ENCODE results near the gene MCM9. TPM values are rescaled to one million over a fixed set of nuclear protein-coding genes. Genes with fewer than 3 reads are reported as not detected.

The MCM9 gene
- total and polyA plus RNA-seq, 2 of the 13 experiments (the other 11 are each of a cell fraction or from before 2014, with no cell fraction given): 3.8 to 17.2 TPM

DNA sequence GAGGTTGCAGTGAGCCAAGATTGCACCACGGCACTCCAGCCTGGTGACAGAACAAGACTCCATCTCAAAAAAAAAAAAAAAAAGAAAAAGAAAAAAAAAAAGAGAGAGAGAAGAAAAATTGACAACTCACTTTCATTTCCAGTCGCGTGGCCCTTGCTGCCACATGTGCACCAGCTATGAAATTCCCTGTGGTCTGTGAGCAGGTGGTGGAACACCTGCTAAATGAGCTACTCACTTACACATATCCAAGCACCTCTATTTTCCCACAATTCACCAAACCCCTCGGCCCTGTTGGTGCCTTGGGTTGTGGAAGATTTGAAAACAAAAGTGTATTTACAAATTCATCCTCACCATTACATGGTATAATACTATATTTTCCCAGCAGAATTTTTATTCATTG lies 146.3 kb downstream of the MCM9 start:
- ChIA-PET POLR2A (no interaction called here), CTCF (ENCODE audit: low intra/inter-chr PET ratio, low total read pairs) (no interaction called here)
- no peaks in the 10 kb centered on the region for H3K36me3 ChIP-seq (replicated peaks in 1 of 2; ENCODE audit: control insufficient read depth in 1 of 2, insufficient read depth in 2 of 2, low read length in 2 of 2)
- no peak overlapping the region for H3K27ac ChIP-seq (ENCODE audit: extremely low read length, insufficient read depth, low read length)
- H2AFZ ChIP-seq (ENCODE audit: low read length): no peak overlapping the region
- no peaks in the 10 kb centered on the region for H3K9me3 ChIP-seq (ENCODE audit: low read length)
- H3K27me3 ChIP-seq (ENCODE audit: control insufficient read depth in 1 of 2, insufficient read depth in 2 of 2, low read length in 2 of 2): 0 out of 5 replicates have a peak, but pooled peaks cover 0 to 5% of the 10 kb centered on the region in 2 experiments
- H3K4me1 ChIP-seq (ENCODE audit: insufficient read depth, low read length): peaks cover 19% of the 10 kb centered on the region
- no TSS peak for BruUV-seq (replicated peaks)
- DNase-seq (ENCODE audit: low spot score): no peak
- H3K4me2 ChIP-seq (ENCODE audit: low read depth, low read length): no peak overlapping the region
- no peak overlapping the region for H3K9ac ChIP-seq (ENCODE audit: insufficient read depth, low read depth, low read length)
- intact Hi-C loops (cut with micrococcal nuclease; ENCODE audit: unreplicated experiment) (no loop called here), in situ Hi-C loops (cut with HindIII; ENCODE audit: extremely low pct_ligation_motif_present, low pct_unique_long_range_greater_than_20kb) (no loop called here)
- TF ChIP-seq ETV5 (CRISPR knock-in tag; IDR thresholded peaks at IDR 0.05; ENCODE audit: borderline replicate concordance) (no peak), HMG20A (CRISPR knock-in tag; IDR thresholded peaks at IDR 0.05; ENCODE audit: borderline replicate concordance) (no peak), CREM (IDR thresholded peaks at IDR 0.05) (no peak), CREM (CRISPR knock-in tag; IDR thresholded peaks at IDR 0.05) (no peak), PPARG (CRISPR knock-in tag; conservative IDR thresholded peaks at IDR 0.05) (no peak), TBP (CRISPR knock-in tag; IDR thresholded peaks at IDR 0.05) (no peak), ZNF512B (CRISPR knock-in tag; IDR thresholded peaks at IDR 0.05; ENCODE audit: borderline replicate concordance) (no peak)
- no peak for ATAC-seq
- no peaks in the 10 kb centered on the region for H4K20me1 ChIP-seq (ENCODE audit: insufficient read depth, low read length)
- H3K4me3 ChIP-seq (replicated peaks in 1 of 3; ENCODE audit: insufficient read depth in 1 of 3, low read depth in 2 of 3, low read length in 3 of 3): no peak overlapping the region
- H3K79me2 ChIP-seq (ENCODE audit: insufficient read depth, low read length): no peaks in the 10 kb centered on the region
- no peak for FAIRE-seq
- WGBS (ENCODE audit: low lambda C conversion rate): 8% methylated on average over 4 of the region's 4 CpGs
